HepG2 (cell line): ENCODE results near the gene UTF1. TPM values are rescaled to one million over a fixed set of nuclear protein-coding genes. Genes with fewer than 3 reads are reported as not detected.

Experiments
- ATAC-seq: fragments of 200-7000 bp; cut with Tn5 transposase; 3 replicates; pipeline ENCODE4 v1.9.1; 2020; ENCODE audit warnings: mild to moderate bottlenecking, moderate library complexity
- BruUV-seq: library from RNA; stranded (reverse); fragments of 400-500 nt; replicated peaks from 2 replicates; lab custom pipeline; 2021; lab: Mats Ljungman, UMichigan
- CTCF ChIA-PET: fragments of 300-600 bp; formaldehyde crosslinking; extraction: SDS; loops from one replicate; lab custom pipeline; 2021; ENCODE audit warnings: low total read pairs, inconsistent platforms, low intra/inter-chr PET ratio; lab: Yijun Ruan, JAX
- POLR2A ChIA-PET: fragments of 350-600 bp; sonication (Branson Sonifier 250); formaldehyde crosslinking; loops from one replicate; lab custom pipeline; 2020; ENCODE audit warnings: antibody characterized with exemption, inconsistent platforms; lab: Yijun Ruan, JAX
- DNase-seq: peaks from one replicate; pipeline ENCODE4 v3.0.0-alpha.2; 2015; ENCODE audit warnings: low spot score
- FAIRE-seq: peaks from 3 replicates; lab custom pipeline; 2011; peaks lifted over from hg19 to GRCh38; lab: Jason Lieb, UNC
- H2AFZ ChIP-seq: one replicate; pipeline ENCODE4 v1.6.1; 2011; ENCODE audit warnings: low read length, inconsistent platforms
- H3K27ac ChIP-seq: fragments of 300-600 bp; 3 replicates; pipeline ENCODE4 v1.8.0; 2011; ENCODE audit warnings: mixed run types, mild to moderate bottlenecking, mixed read lengths, low read length, inconsistent platforms; ENCODE audit not compliant: insufficient read depth; ENCODE audit errors: extremely low read length
- H3K27me3 ChIP-seq, 2 experiments: fragments of 200-600 bp in 1 of 2; 2 replicates in 1 of 2; 3 replicates in 1 of 2; pipeline versions ENCODE4 v1.6.0 to v1.8.0; 2011; ENCODE audit warnings: low read length in 2 of 2, mild to moderate bottlenecking in 2 of 2, moderate library complexity in 2 of 2, inconsistent platforms in 1 of 2; ENCODE audit not compliant: insufficient read depth in 2 of 2, control insufficient read depth in 1 of 2
- H3K36me3 ChIP-seq, 2 experiments: fragments of 200-600 bp in 1 of 2; replicated peaks in 1 of 2; 2 replicates in 1 of 2; 3 replicates in 1 of 2; pipeline versions ENCODE4 v1.5.1 to v1.8.0; 2011; ENCODE audit warnings: low read length in 2 of 2, inconsistent platforms in 1 of 2; ENCODE audit not compliant: insufficient read depth in 2 of 2, control insufficient read depth in 1 of 2
- H3K4me1 ChIP-seq: 2 replicates; pipeline ENCODE4 v1.5.1; 2012; ENCODE audit warnings: low read length, inconsistent platforms; ENCODE audit not compliant: insufficient read depth
- H3K4me2 ChIP-seq: 2 replicates; pipeline ENCODE4 v1.6.0; 2011; ENCODE audit warnings: low read depth, low read length, inconsistent platforms
- H3K4me3 ChIP-seq, 3 experiments: fragments of 200-600 bp in 1 of 3; sonication (generic), shearing (Covaris generic) in 1 of 3; replicated peaks in 1 of 3; 2 replicates each; pipeline ENCODE4 v1.5.1; 2011 to 2016; ENCODE audit warnings: low read length in 3 of 3, inconsistent platforms in 2 of 3, low read depth in 2 of 3, mild to moderate bottlenecking in 2 of 3, control low read depth in 1 of 3, mixed read lengths in 1 of 3; ENCODE audit not compliant: insufficient read depth in 1 of 3
- H3K79me2 ChIP-seq: one replicate; pipeline ENCODE4 v1.6.1; 2011; ENCODE audit warnings: low read length, inconsistent platforms; ENCODE audit not compliant: insufficient read depth
- H3K9ac ChIP-seq: 2 replicates; pipeline ENCODE4 v1.6.0; 2011; ENCODE audit warnings: mild to moderate bottlenecking, low read depth, low read length, inconsistent platforms; ENCODE audit not compliant: insufficient read depth
- H3K9me3 ChIP-seq: 2 replicates; pipeline ENCODE4 v1.5.1; 2012; ENCODE audit warnings: mild to moderate bottlenecking, low read length
- H4K20me1 ChIP-seq: 2 replicates; pipeline ENCODE4 v1.6.0; 2011; ENCODE audit warnings: inconsistent platforms, mild to moderate bottlenecking, low read length, moderate library complexity; ENCODE audit not compliant: insufficient read depth
- ATF1 ChIP-seq: IDR thresholded peaks from 2 replicates; pipeline ENCODE4 v1.6.1; 2016; ENCODE audit warnings: mild to moderate bottlenecking, control low read depth
- E2F5 ChIP-seq: sonication (generic); formaldehyde crosslinking; conservative IDR thresholded peaks from 2 replicates; pipeline ENCODE4 v1.4.0; 2020; ENCODE audit warnings: missing genetic modification reagents
- EHMT2 ChIP-seq: fragments of 200-600 bp; sonication (generic); IDR thresholded peaks from 2 replicates; pipeline ENCODE4 v1.7.0; 2017; ENCODE audit warnings: antibody characterized with exemption, low read depth, low read length, borderline replicate concordance
- IKZF5 ChIP-seq: IDR thresholded peaks from 2 replicates; pipeline ENCODE4 v1.6.1; 2018; ENCODE audit warnings: missing genetic modification reagents, mild to moderate bottlenecking, missing compliant biosample characterization
- MTERF4 ChIP-seq: sonication (generic); formaldehyde crosslinking; IDR thresholded peaks from 2 replicates; pipeline ENCODE4 v1.8.0; 2023; ENCODE audit warnings: mild to moderate bottlenecking, missing genetic modification reagents
- PAX8 ChIP-seq: sonication (generic); formaldehyde crosslinking; IDR thresholded peaks from 2 replicates; pipeline ENCODE4 v1.8.0; 2022; ENCODE audit warnings: mild to moderate bottlenecking, missing genetic modification reagents, borderline replicate concordance
- SRF ChIP-seq: IDR thresholded peaks from 2 replicates; pipeline ENCODE4 v1.6.1; 2011; ENCODE audit warnings: mild to moderate bottlenecking, low read depth, low read length, moderate library complexity
- ZNF20 ChIP-seq: sonication (generic); formaldehyde crosslinking; IDR thresholded peaks from 2 replicates; pipeline ENCODE4 v1.4.0; 2020; ENCODE audit warnings: mild to moderate bottlenecking, moderate library complexity, missing genetic modification reagents
- ZNF33B ChIP-seq: sonication (generic); formaldehyde crosslinking; IDR thresholded peaks from 2 replicates; pipeline ENCODE4 v1.5.1; 2020; ENCODE audit warnings: mild to moderate bottlenecking, missing genetic modification reagents
- WGBS: methylation state at CpG from one replicate; pipeline ENCODE4 v1.1.6; 2017; ENCODE audit warnings: low lambda C conversion rate; 5-methylcytosine and 5-hydroxymethylcytosine counted together
- in situ Hi-C: cut with HindIII; loops from 2 replicates; pipeline ENCODE4 v1.10.0; 2017; ENCODE audit warnings: low pct_unique_long_range_greater_than_20kb; ENCODE audit not compliant: extremely low pct_ligation_motif_present
- intact Hi-C: fragments of 100-400 bp; cut with micrococcal nuclease; formaldehyde crosslinking; loops from one replicate; pipeline ENCODE4 v1.10.0; 2022; ENCODE audit not compliant: unreplicated experiment
- polyA plus RNA-seq, 8 experiments: library from polyadenylated mRNA; depleted of rRNA in 3 of 8; stranded (reverse) in 7 of 8; unstranded in 1 of 8; fragments of >200 nt; fragmentation: Illumina TruSeq in 4 of 8; extraction: Trizol in 4 of 8; gene quantifications; 2 replicates each; pipeline versions ENCODE4 v1.2.1 to v1.2.3, GENCODE V29; 2011 to 2016; ENCODE audit warnings: low read depth in 4 of 8, missing spikeins in 1 of 8, mixed read lengths in 1 of 8; ENCODE audit not compliant: insufficient read depth in 1 of 8
- total RNA-seq, 5 experiments: library from RNA; depleted of rRNA; stranded (reverse); fragments of >200 nt; fragmentation: Illumina TruSeq; extraction: Trizol; gene quantifications; 2 replicates each; pipeline ENCODE4 v1.2.3, GENCODE V29; 2016; ENCODE audit warnings: low read depth in 1 of 5
- TF ChIP-seq, protein P1 (sequence below): sonication (generic); formaldehyde crosslinking; conservative IDR thresholded peaks from 2 replicates; pipeline ENCODE4 v1.8.1; 2023; ENCODE audit warnings: missing genetic modification reagents
- TF ChIP-seq, protein P2 (sequence below): sonication (generic); formaldehyde crosslinking; IDR thresholded peaks from 2 replicates; pipeline ENCODE4 v1.8.0; 2022; ENCODE audit warnings: missing genetic modification reagents, mild to moderate bottlenecking, moderate library complexity, borderline replicate concordance
- TF ChIP-seq, protein P3 (sequence below): IDR thresholded peaks from 2 replicates; pipeline ENCODE4 v1.6.1; 2012; ENCODE audit warnings: low read depth, low read length, improper control_type of control experiment

The UTF1 gene
- total and polyA plus RNA-seq, 2 of the 13 experiments (the other 11 are each of a cell fraction or from before 2014, with no cell fraction given): not detected

DNA sequence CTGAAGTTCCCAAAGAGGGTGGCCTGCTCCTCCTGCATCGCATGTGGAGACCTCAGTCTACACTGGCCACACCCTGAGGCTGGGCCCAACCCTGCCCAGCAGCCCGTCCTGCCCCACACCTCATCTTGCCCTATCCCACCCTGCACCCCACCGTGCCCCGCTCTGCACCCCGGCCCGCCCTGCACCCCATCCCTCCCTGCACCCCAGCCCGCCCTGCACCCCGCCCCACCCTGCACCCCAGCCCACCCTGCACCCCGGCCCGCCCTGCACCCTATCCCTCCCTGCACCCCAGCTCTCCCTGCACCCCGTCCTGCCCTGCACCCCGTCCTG lies 22.2 kb downstream of the UTF1 start (continued):
- TF ChIP-seq, protein P1, sequence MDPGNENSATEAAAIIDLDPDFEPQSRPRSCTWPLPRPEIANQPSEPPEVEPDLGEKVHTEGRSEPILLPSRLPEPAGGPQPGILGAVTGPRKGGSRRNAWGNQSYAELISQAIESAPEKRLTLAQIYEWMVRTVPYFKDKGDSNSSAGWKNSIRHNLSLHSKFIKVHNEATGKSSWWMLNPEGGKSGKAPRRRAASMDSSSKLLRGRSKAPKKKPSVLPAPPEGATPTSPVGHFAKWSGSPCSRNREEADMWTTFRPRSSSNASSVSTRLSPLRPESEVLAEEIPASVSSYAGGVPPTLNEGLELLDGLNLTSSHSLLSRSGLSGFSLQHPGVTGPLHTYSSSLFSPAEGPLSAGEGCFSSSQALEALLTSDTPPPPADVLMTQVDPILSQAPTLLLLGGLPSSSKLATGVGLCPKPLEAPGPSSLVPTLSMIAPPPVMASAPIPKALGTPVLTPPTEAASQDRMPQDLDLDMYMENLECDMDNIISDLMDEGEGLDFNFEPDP (CRISPR knock-in tag): no peak
- TF ChIP-seq IKZF5 (CRISPR knock-in tag): no peak

DNA sequence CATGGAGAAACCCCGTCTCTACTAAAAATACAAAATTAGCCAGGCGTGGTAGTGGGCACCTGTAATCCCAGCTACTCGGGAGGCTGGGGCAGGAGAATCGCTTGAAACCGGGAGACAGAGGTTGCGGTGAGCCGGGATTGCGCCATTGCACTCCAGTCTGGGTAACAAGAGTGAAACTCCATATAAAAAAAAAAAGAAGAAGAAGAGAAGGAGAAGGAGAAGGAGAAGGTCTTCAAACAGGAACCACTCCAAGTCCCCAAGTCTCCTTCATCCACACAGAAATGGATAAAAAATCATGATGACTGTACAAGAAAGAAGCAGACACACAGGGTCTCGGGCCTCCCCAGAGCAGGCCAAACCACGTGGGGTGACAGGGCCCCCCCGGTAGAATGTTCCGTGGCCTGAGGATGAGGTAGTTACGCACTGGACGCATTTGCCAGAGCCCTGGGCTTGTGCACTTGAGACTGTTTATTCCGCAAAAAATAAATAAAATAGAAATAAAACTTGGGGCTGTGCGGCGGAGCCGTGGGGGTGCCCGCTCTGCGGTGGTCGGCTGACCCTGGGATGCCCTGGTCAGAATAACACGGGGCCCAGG lies 23.4 kb downstream of the UTF1 start:
- FAIRE-seq (no peak), DNase-seq (no peak), ATAC-seq (no peak)
- Histone ChIP-seq H3K27ac (no peak overlapping the region), H3K79me2 (no peaks in the 10 kb centered on the region), H3K4me1 (peaks cover 25% of the 10 kb centered on the region), H3K36me3 (no peaks in the 10 kb centered on the region), H2AFZ (no peak overlapping the region), H3K9ac (no peak overlapping the region), H3K4me2 (no peak overlapping the region), H3K9me3 (no peaks in the 10 kb centered on the region), H3K4me3 (no peak overlapping the region), H4K20me1 (no peaks in the 10 kb centered on the region), H3K27me3 (peaks cover 22 to 73% of the 10 kb centered on the region in 2 experiments)
- intact Hi-C loops: no loop called here
- no TSS peak for BruUV-seq
- 35% methylated on average over 22 of the region's 22 CpGs for WGBS
- in situ Hi-C loops: no loop called here
- ChIA-PET CTCF (no interaction called here), POLR2A (no interaction called here)
- TF ChIP-seq ATF1 (CRISPR knock-in tag): no peak
- TF ChIP-seq, protein P2, sequence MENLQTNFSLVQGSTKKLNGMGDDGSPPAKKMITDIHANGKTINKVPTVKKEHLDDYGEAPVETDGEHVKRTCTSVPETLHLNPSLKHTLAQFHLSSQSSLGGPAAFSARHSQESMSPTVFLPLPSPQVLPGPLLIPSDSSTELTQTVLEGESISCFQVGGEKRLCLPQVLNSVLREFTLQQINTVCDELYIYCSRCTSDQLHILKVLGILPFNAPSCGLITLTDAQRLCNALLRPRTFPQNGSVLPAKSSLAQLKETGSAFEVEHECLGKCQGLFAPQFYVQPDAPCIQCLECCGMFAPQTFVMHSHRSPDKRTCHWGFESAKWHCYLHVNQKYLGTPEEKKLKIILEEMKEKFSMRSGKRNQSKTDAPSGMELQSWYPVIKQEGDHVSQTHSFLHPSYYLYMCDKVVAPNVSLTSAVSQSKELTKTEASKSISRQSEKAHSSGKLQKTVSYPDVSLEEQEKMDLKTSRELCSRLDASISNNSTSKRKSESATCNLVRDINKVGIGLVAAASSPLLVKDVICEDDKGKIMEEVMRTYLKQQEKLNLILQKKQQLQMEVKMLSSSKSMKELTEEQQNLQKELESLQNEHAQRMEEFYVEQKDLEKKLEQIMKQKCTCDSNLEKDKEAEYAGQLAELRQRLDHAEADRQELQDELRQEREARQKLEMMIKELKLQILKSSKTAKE (CRISPR knock-in tag): no peak
- TF ChIP-seq MTERF4 (CRISPR knock-in tag): no peak
- no peak for TF ChIP-seq ZNF20 (CRISPR knock-in tag)
- TF ChIP-seq E2F5 (CRISPR knock-in tag): no peak
- no peak for TF ChIP-seq ZNF33B
- no peak for TF ChIP-seq SRF
- TF ChIP-seq EHMT2: no peak
- TF ChIP-seq, protein P3, sequence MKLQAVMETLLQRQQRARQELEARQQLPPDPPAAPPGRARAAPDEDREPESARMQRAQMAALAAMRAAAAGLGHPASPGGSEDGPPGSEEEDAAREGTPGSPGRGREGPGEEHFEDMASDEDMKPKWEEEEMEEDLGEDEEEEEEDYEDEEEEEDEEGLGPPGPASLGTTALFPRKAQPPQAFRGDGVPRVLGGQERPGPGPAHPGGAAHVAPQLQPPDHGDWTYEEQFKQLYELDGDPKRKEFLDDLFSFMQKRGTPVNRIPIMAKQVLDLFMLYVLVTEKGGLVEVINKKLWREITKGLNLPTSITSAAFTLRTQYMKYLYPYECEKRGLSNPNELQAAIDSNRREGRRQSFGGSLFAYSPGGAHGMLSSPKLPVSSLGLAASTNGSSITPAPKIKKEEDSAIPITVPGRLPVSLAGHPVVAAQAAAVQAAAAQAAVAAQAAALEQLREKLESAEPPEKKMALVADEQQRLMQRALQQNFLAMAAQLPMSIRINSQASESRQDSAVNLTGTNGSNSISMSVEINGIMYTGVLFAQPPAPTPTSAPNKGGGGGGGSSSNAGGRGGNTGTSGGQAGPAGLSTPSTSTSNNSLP: no peak
- TF ChIP-seq PAX8 (CRISPR knock-in tag): no peak
